Bronchial epithelial cell (primary cell): ENCODE data around the gene MAP7D1. TPM values are rescaled to one million over a fixed set of nuclear protein-coding genes. Genes with fewer than 3 reads are reported as not detected.

ENCODE experiments used
- DNase-seq: peaks from one replicate; pipeline ENCODE4 v3.0.0-alpha.2; 2010; ENCODE audit warnings: low read depth
- FAIRE-seq: peaks from 2 replicates; lab custom pipeline; 2011; peaks lifted over from hg19 to GRCh38; lab: Jason Lieb, UNC
- H3K27me3 ChIP-seq: 2 replicates; pipeline ENCODE4 v1.5.1; 2011; ENCODE audit warnings: low read length; ENCODE audit not compliant: control insufficient read depth, insufficient read depth
- H3K36me3 ChIP-seq: 2 replicates; pipeline ENCODE4 v1.5.1; 2011; ENCODE audit warnings: low read length; ENCODE audit not compliant: control insufficient read depth, insufficient read depth
- H3K4me3 ChIP-seq: 2 replicates; pipeline ENCODE4 v1.5.1; 2011; ENCODE audit warnings: mild to moderate bottlenecking, low read depth, low read length, control low read depth
- CTCF ChIP-seq: IDR thresholded peaks from 2 replicates; pipeline ENCODE4 v1.5.1; 2011; ENCODE audit warnings: mild to moderate bottlenecking, moderate library complexity, low read length, control low read depth, inconsistent platforms; ENCODE audit not compliant: insufficient read depth, severe bottlenecking
- total RNA-seq: library from RNA; depleted of rRNA; stranded (reverse); fragments of >200 nt; gene quantifications from 2 replicates; pipeline ENCODE4 v1.2.1, GENCODE V29; 2014

MAP7D1 gene
- total RNA-seq, 1 donor from 2014 or later, result 54.5 TPM

GRCh38 chr1:36125129-36125991 is 30.6 kb upstream of the MAP7D1 start, which contains the start of gene COL8A2:
Gene COL8A2, minus strand, starts transcription at chr1:36125222. Its CDS starts 24,980 bp downstream, at chr1:36100242.
- Histone ChIP-seq H3K4me3 (peak within 1 kb of the TSS; percentile 21), H3K27me3 (peaks cover 5% of the 10 kb centered on the region), H3K36me3 (no peaks in the 10 kb centered on the region)
- no peak for FAIRE-seq
- DNase-seq, result no peak
- no peak for TF ChIP-seq CTCF

DNA sequence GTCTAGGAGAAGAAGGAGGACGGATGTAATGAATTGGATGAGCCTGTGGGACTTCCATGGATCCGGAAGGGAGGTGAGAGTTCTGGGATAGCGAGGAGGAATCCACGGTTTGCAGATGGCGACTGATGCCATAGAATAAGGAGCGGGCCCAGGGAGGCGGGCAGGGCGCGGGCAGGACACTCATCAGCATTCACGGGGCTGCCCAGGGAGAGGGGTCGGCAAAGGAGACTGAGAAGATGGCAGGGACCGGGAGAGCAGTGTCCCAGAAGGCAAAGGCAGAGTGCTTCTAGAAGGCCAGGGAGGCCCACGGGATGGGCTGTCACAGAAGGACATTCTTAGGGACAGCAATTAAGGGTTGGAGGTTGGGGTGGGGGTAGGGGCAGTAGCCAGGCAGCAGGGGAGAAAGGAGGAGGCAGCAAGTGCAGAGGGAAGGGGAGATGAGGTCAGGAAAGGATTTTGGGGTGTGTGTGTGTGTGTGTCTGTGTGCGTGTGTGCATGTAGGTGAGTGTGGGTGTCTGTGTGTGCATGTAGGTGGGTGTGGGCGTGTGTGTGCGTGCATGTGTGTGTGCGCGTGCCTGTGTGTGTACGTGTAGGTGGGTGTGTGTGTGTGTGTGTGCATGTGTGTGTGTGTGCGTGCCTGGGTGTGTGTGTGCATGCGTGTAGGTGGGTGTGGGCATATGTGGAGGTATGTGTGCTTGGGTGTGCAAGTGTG is 29.8 kb upstream of the MAP7D1 start:
- H3K36me3 ChIP-seq, result no peaks in the 10 kb centered on the region
- H3K27me3 ChIP-seq, result peaks cover 5% of the 10 kb centered on the region
- H3K4me3 ChIP-seq, result no peak overlapping the region
- no peak for TF ChIP-seq CTCF
- DNase-seq (no peak), FAIRE-seq (no peak)

- DNase-seq (no peak), FAIRE-seq (no peak)
- Histone ChIP-seq H3K27me3 (peaks cover 5% of the 10 kb centered on the region), H3K4me3 (no peak overlapping the region), H3K36me3 (no peaks in the 10 kb centered on the region)
- no peak for TF ChIP-seq CTCF
Measured at GRCh38 chr1:36126797-36127500, 29.0 kb upstream of the MAP7D1 start.

DNA sequence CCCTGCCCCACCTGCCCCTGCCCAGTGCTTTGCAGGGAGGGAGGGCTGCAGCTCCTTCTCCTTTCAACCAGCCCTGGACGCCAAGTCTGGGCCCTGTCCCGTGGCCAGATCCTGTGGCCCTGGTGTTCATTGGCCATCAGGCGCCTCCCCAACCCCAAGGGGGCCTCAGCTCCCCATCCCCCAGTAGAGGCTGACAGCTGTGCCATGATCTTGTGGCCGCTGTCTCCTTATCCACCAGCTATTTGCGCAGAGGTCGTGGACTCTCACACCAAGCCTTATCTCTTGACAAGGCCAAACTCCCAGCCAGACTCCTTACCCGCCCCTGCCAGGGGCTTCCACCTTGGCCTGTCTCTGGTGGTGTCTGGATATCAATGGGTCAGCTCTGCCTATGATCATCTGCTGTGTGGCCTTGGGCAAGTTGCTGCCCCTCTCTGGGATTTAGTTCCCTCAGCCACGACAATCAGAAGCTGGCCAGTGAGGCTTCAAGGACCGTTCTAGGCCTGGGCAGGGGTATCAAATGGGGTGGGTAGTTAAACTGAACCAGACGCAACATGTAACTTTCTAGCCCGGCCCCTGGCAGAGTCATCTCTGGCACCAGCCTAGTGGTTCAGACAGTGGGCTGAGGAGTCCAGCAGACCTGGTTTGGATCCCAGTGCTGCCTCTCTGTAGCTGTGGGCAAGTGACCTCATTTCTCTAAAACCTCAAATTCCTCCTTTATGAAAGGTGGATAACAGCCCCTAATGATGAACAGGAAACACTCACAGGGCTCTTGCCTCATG is 27.6 kb upstream of the MAP7D1 start:
- DNase-seq, result no peak
- Histone ChIP-seq H3K27me3 (peaks cover 3% of the 10 kb centered on the region), H3K4me3 (no peak overlapping the region), H3K36me3 (no peaks in the 10 kb centered on the region)
- FAIRE-seq, result peak; percentile 80
- TF ChIP-seq CTCF, result no peak

- no peaks in the 10 kb centered on the region for H3K36me3 ChIP-seq
- DNase-seq (no peak), FAIRE-seq (no peak)
- peaks cover 3% of the 10 kb centered on the region for H3K27me3 ChIP-seq
- H3K4me3 ChIP-seq, result no peak overlapping the region
- no peak for TF ChIP-seq CTCF
Measured at GRCh38 chr1:36128905-36129206, 27.1 kb upstream of the MAP7D1 start.
